Coronary artery (tissue), 2 donors: ENCODE results near the gene SPEN.
A peak's percentile ranks its signal among the peaks of the same experiment; 100 is the strongest.
"Not testable (repeated sequence)": the region's sequence is repeated elsewhere in the genome, so short reads cannot be mapped to it uniquely, and the experiment has no call there.

ENCODE experiments used
- DNase-seq: peaks from one replicate; pipeline ENCODE4 v3.0.0-alpha.2; 2017; ENCODE audit warnings: low spot score
- H3K27ac ChIP-seq, 2 donors: fragments of 200-600 bp; sonication (generic); one replicate each; pipeline ENCODE4 v1.5.1; 2016 to 2019
- H3K4me3 ChIP-seq: fragments of 200-600 bp; sonication (generic); 2 replicates; pipeline ENCODE4 v1.5.1; 2016; ENCODE audit warnings: mild to moderate bottlenecking, moderate library complexity
- CTCF ChIP-seq: fragments of 200-600 bp; sonication (generic); IDR thresholded peaks from one replicate; pipeline ENCODE4 v1.5.1; 2019; ENCODE audit warnings: antibody characterized with exemption

Gene SPEN

GRCh38 chr1:15826810-15827507 is 20.5 kb upstream of the SPEN start:
- no peak for DNase-seq
- no peak for TF ChIP-seq CTCF
- Histone ChIP-seq H3K27ac (no peak overlapping the region), H3K4me3 (no peak overlapping the region)

GRCh38 chr1:15827567-15827966 is 19.9 kb upstream of the SPEN start:
- not testable (repeated sequence) for H3K27ac ChIP-seq, H3K4me3 ChIP-seq, DNase-seq

DNA sequence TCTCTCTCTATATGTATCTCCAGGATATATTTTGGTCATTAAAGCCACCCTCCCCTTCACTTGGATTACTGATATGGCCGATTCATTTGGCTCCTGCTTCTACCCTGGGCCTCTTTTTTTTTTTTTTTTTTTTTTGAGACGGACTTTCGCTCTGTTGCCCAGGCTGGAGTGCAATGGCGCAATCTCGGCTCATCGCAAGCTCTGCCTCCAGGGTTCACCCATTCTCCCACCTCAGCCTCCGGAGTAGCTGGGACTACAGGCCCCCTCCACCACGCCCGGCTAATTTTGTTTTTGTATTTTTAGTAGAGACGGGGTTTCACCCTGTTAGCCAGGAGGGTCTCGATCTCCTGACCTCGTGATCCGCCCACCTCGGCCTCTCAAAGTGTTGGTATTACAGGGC is 18.6 kb upstream of the SPEN start:
- H3K27ac ChIP-seq, DNase-seq: not testable (repeated sequence)

GRCh38 chr1:15830258-15830657 is 17.2 kb upstream of the SPEN start:
- Histone ChIP-seq H3K4me3 (no peak overlapping the region), H3K27ac (peak overlapping the region in 1 of 2 donors; percentile 66)
- TF ChIP-seq CTCF = no peak
- DNase-seq = no peak

More for the DNA sequence above, 18.6 kb upstream of the SPEN start:
- H3K4me3 ChIP-seq = not testable (repeated sequence)

DNA sequence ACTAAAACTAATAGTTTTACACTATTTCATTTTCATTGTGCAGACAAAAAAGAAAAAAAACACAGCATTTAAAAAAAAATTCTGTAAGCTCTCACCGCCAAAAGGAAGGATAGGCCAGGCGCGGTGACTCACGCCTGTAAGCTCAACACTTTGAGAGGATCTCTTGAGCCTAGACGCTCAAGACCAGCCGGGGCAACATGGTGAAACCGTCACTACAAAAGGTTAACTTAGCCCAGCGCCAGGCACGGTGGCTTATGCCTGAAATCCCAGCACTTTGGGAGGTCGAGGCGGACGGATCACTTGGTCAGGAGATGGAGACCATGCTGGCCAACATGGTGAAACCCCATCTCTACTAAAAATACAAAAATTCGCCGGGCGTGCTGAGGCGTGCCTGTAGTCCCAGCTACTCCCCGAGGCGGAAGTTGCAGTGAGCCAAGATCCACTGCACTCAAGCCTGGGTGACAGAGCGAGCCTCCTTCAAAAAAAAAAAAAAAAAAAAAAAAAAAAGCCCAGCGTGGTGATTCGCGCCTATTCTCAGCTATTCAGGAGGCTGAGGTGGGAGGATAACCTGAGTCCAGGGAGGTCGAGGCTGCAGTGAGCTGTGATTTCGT is 14.3 kb upstream of the SPEN start:
- peak overlapping the region; percentile 72 to 100 for H3K27ac ChIP-seq

DNA sequence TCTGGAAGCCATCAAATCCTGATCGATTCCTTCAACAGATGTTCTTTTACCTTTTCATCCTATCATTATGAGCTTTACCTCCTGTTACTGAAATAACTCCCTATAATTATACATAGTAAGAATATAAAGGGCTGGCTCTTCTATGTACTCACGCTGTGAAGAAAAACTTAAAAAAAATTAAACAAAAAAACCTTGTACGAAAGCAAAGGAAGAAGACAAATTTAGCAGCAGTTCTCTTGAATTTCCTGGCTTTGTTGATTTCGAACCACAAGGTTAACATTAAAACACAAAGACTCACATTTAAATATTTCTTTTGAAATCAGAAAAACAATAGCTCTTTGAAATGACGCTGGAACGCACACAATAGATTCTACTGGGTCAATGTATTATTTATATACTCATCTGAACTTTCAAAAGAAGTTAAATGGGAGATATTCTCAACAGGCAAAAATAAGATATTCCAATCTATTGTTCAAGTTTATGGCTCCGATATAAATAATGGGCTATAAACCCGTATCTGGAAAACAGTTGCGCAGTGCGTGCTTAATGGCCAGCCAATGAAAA is 13.6 kb upstream of the SPEN start:
- TF ChIP-seq CTCF = no peak
- no peak for DNase-seq
- H3K4me3 ChIP-seq = peak overlapping the region; percentile 84
- peak overlapping the region; percentile 99 to 100 for H3K27ac ChIP-seq

More for the DNA sequence above, 14.3 kb upstream of the SPEN start:
- DNase-seq = no peak
- H3K4me3 ChIP-seq = peak overlapping the region; percentile 84
- no peak for TF ChIP-seq CTCF

DNA sequence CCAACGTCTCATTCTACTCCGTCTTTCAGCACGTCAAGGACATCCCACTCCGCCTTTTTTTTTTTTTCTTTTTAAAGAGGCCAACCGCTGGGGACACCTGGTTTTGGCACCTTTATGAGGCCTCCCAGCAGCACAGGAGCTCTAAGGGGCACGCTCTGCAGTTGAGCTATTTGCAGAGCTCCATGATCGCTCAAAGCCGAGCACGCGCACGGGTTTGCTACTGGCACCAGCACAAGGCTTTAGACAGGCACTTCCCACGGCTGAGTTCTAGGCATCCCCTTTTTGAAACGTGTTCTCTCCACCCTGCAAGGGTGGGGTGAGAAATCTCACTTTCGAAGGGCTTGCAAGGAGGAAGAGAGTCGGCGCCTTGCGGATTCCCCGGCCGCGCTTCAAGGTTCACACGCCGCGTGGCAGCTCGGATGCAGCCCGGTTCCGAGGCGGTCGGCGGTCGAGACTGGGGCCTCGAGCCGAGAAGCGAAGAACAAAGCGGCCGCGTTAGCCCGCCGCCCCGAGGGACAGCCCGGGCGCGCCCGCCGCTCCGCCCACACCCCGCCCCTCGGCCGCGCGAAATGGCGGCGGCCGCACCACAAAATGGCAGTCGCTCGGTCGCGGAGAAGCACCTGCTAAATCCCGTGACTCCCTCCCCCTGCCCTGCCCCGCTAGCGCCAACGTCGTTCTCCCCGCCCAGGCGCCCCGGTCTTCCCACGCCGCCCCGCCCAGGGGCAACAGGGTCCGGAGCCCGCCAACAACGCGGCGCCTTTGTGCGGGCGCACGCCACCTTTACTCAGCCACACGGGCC is 12.9 kb upstream of the SPEN start:
- peak overlapping the region; percentile 99 to 100 for H3K27ac ChIP-seq
- no peak for TF ChIP-seq CTCF
- H3K4me3 ChIP-seq = peak overlapping the region; percentile 84
- peak; percentile 89 for DNase-seq
